Choroid plexus epithelial cell (primary cell): Measurements from ENCODE around the gene NDOR1.

Experiments
- DNase-seq: peaks from one replicate; pipeline ENCODE4 v3.0.0-alpha.2; 2010; ENCODE audit warnings: low read depth
- H3K4me3 ChIP-seq: 2 replicates; pipeline ENCODE4 v1.5.1; 2011; ENCODE audit warnings: low read depth, mild to moderate bottlenecking, control low read depth, low read length, moderate library complexity
- CTCF ChIP-seq: conservative IDR thresholded peaks from 2 replicates; pipeline ENCODE4 v1.5.1; 2011; ENCODE audit warnings: low read depth, mild to moderate bottlenecking, control low read depth, inconsistent platforms, low read length, moderate library complexity

NDOR1 gene

DNA sequence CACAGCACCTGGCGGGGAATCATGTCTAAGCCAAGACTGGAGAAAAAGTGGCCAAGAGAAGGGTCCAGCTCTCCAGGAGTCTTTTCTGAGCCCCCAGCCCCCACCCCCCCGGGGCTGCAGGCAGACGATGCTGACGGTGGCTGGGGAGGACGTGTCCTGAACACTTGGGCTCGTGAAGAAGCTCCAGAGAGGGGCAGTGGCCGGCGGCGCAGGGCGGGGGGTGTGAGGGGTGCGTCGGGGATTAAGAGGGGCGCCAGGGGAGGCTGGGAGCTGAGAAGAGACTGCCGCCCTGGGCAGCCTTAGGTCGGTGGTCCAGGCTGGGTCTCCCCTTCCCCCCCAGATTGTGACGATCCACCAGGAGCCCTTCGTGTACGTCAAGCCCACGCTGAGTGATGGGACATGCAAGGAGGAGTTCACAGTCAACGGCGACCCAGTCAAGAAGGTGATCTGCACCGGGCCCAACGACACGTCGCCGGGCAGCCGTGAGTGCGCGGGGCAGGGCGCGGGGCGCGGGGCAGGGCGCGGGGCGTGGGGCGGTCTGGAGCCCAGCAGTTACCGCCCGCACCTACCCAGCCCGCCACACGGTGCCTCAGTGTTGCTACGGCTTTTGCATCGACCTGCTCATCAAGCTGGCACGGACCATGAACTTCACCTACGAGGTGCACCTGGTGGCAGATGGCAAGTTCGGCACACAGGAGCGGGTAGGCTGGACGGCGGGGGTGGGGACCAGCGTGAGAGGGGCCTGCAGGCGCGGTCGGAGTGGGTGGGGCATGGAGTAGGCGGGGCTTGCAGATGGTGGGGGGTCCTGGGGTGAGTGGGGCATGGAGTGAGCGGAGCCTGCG is 44.6 kb upstream of the NDOR1 start:
- no peak overlapping the region for H3K4me3 ChIP-seq
- DNase-seq: no peak
- no peak for TF ChIP-seq CTCF

DNA sequence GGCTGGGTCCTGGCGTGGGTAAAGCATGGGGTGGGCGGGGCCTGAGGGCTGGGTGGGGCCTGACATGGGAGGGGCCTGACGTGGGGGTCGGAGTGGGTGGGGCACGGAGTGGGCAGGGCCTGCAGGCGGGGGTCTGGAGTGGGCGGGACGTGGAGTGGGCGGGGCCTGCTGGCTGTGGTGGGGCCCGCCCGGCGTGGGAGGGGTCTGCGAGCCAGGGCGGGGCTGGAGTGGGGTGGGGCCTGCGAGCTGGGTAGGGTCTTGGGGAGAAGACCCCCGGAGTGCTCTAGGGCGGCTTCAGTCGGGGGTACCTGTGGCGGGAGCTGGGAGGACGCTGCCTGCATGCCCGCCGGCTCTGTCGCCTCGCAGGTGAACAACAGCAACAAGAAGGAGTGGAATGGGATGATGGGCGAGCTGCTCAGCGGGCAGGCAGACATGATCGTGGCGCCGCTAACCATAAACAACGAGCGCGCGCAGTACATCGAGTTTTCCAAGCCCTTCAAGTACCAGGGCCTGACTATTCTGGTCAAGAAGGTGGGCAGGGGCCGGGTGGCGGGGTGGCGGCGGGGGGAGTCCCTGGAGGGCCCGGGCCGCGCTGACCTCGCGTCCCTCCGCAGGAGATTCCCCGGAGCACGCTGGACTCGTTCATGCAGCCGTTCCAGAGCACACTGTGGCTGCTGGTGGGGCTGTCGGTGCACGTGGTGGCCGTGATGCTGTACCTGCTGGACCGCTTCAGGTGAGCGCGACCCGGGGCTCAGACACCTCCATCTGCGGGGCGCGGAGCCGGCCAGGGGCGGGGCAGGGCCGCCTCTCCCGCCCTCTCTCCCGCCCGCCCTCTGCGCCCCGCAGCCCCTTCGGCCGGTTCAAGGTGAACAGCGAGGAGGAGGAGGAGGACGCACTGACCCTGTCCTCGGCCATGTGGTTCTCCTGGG is 43.7 kb upstream of the NDOR1 start:
- no peak for DNase-seq
- TF ChIP-seq CTCF: no peak
- H3K4me3 ChIP-seq: no peak overlapping the region

- DNase-seq: peak; percentile 26
- peak overlapping the region; percentile 20 for H3K4me3 ChIP-seq
- no peak for TF ChIP-seq CTCF
These were observed 42.8 kb upstream of the NDOR1 start for GRCh38 chr9:137162505-137163364.

DNA sequence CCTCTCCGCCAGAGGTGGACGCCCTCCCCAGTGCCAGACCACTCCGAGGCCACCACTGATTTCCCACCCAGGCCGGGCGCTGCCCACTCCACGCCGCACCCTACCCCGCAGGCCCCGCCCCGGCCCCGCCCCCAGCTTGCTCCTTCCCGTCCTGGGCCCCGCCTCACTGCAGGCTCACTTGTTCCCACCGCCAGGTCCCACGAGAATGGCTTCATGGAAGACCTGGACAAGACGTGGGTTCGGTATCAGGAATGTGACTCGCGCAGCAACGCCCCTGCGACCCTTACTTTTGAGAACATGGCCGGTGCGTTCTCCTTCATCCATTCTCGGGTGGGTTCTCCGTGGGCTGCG is 42.2 kb upstream of the NDOR1 start:
- DNase-seq: no peak
- peak overlapping the region; percentile 20 for H3K4me3 ChIP-seq
- no peak for TF ChIP-seq CTCF

GRCh38 chr9:137163805-137164204 is 41.7 kb upstream of the NDOR1 start:
- TF ChIP-seq CTCF: no peak
- no peak for DNase-seq
- H3K4me3 ChIP-seq: no peak overlapping the region

DNA sequence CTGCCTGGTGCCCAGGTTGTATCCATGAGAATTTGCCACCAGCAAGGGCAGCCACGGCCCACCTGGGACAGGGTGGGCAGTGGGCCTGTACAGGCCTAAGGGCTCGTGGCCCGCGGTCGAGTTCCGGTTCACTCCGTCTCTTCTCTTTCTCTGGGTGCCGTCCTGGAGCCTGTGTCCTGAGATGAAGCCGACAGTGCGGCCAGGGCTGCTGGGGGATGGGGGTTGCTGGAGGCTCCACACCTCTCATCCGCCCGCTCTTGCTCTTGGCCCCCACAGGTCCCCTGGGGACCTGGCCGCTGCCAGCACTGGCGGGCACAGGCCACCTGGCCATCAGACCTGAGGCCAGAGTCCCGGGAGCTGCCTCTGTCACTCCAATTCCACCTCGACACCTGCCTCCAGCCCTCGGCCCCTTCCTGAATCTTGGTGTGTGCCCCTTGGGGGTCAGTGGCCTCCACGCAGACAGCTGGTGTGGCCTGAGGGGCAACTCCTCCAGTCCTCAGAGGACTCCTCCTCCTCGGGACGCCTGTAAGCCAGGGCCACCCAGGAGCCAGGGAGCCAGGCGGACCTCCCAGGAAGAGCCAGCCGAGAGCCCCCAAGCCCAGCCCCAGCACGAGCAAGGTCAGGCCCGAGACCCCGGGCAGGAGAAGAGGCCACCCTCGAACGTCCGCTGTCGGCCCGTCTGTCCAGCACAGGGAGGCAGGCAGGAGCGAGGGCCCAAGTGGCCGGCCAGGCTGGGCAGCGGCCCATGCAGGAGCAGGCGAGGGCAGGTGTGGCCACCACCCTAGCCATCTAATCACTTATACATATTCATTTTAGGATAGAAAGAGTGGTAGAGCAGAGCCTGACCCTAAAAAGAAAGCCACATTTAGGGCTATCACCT is 40.9 kb upstream of the NDOR1 start:
- no peak for TF ChIP-seq CTCF
- DNase-seq: no peak

More for the DNA sequence above, 40.9 kb upstream of the NDOR1 start:
- H3K4me3 ChIP-seq: no peak overlapping the region
